Measurements from ENCODE around the gene ADAMTS3.

The ADAMTS3 gene

DNA sequence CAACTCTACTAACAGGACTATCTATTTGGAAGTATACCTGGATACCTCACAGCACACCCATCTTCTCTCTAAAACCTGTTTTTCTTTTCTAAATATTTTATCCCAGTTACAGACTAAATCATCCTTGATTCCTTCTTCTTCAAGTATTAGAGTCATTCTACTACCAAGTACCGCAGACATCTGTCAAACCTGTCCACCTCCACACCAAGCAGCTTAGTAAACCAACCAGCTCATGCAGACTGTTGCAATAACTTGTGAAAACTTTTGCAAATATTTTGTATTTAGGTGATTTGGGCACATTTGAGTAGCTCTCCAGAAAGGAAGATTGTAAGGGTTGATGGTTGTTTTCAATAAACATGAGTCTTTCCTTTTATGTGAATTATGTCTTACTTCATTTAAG, 238.6 kb downstream of the ADAMTS3 start:
- no peak for DNase-seq

DNA sequence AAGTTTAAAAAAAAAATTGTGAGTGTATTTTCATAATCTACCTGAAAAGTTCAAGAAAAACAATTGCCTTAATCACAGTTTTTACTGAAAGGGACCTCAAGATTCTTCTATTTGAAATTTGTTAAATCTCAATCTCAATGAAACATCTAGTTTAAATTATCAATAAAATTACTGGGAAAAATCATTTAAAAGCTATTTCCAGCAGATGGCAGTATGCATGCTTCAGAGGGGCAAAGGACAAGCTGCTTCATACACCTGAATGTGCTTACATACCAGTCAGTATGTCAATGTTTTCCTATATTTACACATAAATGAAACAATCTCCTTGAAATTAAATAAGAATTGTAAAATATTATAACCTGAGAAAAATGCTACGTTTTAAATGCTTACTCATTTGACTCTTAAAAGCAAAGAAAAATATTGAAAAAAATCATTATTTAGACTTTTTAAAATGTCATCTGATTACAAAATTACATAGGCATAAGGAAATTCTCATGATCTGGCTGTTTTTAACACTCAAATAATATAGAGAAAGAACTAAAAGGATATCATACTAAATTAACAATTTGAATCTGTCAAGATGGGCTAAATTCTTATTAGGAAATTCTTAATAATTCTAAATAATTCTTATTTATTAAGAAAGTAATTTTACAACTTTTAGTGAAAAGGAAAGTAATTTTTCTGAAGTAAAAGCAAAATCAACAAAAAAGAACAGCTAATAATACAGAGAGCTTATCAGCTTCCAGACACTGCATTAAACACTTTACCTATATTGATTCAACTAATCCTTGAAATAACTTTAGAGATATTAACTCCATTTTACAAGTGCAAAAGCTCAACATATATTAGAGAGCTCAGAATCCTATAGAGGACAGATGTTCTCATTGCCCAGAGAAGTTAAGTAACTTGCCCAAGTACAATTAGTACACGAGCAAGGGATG, 242.1 kb downstream of the ADAMTS3 start:
- no peak for DNase-seq

DNA sequence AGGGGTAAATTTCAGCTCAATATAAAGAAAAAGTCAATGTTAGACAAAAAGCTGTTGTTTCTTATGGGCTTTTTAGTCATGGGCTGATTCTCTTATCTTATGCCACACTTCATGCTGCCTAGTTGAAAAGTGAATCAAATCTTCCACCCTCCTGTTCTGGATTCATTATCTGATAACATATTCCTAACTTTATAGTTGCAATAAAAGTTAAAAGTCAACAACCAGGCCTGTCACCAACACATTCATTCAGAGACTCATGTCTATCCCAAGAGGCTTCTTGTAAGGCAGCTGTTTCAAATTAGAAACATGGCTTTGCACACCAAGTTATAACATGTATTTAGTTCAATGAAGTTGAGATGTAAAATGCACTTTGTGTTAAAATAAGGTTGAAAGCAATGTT, 243.8 kb downstream of the ADAMTS3 start:
- no peak for DNase-seq

DNA sequence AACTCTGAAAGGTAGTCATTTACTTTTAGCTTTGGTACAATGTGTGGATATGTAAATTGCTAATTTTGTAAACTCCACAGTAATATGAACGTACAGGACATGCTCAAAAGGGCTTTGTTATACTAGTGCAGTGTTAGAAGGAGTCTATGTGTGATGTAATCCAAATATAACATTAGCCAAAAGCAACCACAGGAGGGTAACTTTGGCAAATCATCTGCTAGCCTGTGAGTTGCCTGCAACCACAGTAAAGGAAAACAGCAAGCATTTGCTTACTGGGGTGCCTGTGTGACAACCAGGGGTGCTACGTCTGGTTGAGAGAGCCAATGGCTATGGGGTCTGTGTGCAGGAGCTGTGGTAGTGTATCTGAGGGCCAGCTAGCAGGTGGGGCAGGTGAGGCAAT, 245.8 kb downstream of the ADAMTS3 start:
- DNase-seq: no peak

DNA sequence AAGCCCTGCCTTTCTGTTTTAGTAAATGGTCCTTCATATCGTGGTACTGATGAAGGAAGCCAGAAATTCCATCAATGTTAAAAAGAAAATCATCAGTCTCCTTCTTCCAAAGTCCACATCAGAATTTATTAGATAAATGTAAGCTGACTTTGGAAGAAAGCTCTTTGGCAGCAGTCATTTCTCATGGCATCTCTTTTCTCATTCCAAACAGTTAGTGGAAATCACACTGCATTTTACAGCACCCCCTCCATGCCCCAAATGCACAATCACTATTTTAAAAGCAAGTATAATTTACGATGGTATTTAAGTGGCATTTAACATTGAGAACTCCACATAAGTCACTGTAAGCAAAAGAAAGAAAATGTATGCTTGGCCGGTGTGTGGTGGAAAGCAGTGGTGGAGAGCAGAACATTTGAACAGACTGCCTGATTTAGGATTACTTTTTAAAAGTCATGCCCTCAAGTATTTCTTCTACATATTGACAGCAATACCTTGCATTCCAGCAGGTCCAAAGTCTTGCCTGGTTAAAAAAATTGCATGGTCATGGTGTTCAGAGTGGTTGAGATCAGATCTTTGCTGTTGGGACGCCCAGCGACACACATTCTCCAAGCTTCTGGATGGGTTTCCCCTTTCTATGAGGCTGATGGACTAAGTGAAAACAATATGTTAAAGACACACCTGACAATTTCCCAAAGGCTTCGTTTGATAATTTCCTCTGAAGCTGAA, 248.6 kb downstream of the ADAMTS3 start:
- no peak for DNase-seq

DNA sequence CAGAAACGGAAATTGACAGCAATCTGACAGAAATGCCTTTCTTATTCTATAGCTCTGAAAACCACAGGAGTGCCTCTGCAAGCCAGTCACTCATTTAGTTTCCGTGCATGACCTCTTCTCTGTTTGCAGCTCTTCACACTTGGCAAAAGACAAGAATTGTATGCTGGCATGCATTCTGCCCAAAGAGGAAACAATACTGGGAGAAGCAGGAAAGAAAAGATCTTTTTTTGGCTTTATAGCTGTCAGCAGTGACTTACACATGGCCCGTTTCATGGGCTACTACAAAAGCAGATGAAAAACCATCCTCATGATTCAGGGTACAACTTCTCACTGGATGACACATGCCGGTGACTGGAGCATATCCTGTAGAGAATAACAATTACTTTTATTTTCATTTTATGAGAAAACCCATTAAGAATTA, 249.4 kb downstream of the ADAMTS3 start:
- DNase-seq: no peak

DNA sequence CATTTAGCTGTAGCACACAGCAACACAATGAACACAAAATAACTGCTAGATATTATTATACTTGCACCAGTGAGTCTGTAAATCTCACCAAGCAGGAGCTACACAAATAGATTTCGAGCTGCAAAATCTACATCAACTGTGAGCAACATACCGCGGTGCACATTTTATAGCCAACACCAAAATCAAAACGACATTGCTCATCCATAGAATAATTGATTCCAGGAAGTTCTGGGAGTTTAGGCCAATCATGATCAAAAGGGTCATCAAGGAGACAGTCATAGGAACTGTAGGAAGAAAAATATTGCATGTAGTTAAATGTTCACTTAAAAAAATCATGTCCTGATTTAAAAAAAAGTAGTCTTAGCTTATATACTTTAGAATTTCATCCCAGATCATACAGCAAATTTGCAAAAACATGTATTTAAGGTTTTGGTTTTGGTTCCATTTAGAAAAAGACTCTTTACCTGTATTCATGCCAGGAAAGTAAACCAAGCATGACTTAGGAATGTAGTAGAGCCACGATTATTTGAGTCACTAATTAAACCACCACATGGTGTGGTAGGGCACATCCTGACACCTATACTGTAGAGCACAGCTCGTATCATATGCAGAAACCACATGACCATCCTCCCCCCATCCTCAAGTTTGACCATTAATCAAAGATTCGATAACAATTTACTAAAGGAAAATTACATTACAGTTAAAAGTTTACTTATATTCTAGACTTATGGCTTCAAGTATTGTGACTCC, 250.4 kb downstream of the ADAMTS3 start:
- DNase-seq: no peak

DNA sequence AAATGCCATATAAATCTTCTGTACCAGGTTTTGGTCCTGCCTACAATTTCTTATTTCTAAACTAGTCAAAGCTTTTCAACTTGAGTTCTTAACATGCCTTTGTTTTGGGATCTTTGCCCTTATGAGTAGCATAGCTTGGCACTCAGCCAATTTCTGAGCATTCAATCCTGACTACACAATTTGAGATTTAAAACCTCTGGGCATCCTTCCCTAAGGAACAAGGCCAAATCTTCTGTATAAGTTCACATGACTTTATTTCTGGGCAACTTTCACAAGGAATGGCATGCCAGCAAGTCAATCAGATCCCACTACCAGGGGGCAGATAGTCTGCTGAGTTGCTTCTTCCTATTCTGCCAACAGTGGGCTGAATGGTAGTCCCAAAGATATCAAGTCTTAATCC, 254.2 kb downstream of the ADAMTS3 start:
- peak; percentile 5 for DNase-seq

DNA sequence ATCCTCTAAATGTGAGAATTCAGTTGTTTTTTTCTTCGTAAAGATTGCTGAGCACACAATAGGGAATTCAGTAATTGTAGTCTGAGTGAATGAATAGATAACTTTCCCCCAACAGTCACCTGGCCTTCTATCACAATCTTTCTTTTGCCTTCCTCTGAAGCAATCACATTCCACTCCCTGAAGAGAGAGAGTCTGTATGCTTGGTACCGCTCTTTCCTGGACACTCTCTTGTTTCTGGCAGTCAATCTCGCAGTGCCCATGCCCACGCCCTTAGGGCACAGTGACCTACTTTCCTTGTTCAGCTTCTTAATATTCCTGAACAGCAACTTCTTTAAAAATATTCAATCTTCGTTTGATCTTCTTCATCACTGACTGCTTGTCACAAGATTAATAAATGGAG, 255.9 kb downstream of the ADAMTS3 start:
- DNase-seq: peak; percentile 4

DNA sequence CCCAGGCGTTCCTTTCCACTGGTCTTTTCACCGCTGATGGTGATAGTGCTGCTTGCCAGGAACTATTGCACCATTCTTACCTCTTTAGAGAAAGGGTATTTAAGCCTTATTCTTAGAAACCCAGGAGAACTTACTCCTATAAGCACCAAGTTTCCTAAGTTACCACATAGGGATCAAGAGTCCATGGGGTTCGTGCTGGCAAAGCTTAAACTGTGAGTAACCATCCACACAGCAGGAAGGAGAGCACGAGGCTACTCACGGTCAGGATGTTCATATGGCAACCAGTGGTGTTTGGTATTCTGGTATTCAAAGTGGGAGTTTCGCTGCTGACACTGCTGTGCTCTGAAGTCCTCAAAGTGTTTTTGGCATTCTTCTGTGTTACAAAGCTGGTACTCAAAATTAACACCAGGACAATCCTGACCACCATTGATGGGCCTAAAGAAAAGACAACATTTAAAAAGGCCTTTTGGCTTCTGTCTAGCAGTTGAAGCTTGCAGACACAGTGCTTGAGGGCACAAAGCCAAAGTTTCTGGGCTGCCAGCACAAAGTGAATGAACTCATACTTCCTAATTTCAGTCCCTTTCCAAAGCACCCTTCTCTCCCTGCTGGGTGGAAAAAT, 256.9 kb downstream of the ADAMTS3 start:
- DNase-seq: peak; percentile 78

DNA sequence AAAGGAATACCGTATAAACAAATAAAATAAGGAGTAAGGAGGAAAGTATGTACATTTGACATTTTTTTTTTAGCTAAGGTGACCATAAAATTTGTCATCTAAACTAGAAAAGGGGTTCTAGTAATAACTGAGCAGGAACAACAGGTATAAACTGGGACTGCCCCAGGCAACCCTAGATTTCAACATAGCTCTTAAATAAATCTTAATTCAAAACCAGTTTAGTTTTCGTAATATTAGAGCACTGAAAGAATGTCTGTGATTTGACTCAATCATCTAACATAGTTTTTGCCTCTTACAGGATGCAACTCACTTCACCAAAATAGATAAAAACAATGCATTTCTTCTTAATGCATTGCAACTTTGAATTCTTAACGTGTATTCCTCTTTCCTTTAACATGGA, 257.7 kb downstream of the ADAMTS3 start:
- DNase-seq: no peak

DNA sequence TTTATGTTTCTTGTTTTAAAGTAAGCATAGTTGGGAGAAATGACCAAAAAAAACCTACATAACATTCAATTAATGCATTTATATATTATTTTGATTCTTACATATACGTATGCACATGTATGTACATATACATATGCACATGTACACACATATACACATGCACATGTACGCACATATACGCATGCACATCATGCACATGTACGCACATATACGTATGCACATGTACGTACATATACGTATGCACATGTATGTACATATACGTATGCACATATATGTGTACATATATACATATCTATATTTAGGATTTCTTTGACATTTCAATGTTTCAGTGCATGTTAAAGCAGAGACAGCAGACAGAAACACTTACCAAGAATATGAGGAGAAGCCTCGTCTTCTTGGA, 263.4 kb downstream of the ADAMTS3 start:
- no peak for DNase-seq

DNA sequence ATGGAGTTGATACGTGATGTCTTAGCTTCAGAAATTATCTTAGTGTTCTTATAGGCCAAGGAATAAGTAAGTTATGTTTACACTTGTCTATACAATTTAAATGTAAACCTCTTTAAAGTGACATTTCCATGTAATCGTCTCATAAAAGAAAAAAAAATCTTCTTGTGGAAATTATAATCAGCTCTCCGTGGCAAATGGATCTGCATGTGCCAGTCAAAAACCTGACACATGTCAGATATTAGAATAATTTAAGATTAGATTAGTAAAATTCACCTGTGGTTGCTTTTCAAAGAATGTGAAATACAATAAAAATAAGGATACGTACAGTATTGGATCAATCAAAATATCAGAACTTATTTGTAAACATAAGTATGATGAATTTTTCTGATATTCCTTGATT, 263.9 kb downstream of the ADAMTS3 start:
- DNase-seq: no peak

DNA sequence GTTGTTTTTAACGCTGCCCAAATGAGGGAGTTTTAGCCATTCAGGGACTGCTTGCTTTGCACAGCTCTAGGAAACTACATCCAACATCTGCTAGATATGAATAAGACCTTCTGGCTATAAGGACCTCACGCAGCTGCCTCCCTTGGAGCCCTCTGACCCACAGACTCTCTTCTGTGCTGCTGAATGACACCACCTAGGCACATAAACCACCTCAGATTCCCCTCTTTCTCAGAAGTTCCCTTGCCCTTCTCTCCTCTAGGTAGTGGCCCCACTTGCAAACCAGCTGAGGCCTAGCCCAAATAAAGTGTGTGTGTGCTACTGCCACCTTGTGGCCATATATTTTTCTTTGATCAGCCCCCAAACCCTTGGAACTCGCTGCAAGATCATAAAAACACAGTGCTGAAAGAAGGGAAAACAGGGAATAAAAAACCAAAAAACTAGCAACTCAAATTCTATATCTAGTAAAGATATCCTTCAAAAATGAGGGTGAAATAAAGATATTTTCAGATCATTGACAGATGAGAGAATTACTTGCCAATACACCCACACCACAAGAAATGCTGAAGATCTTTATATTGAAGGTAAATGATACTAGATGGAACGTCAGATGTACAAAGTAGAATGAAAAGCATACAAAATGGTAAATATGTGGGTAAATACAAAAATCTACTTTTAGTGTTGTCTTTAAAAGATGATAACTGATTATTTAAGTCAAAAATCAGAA, 265.9 kb downstream of the ADAMTS3 start:
- peak; percentile 45 for DNase-seq

DNA sequence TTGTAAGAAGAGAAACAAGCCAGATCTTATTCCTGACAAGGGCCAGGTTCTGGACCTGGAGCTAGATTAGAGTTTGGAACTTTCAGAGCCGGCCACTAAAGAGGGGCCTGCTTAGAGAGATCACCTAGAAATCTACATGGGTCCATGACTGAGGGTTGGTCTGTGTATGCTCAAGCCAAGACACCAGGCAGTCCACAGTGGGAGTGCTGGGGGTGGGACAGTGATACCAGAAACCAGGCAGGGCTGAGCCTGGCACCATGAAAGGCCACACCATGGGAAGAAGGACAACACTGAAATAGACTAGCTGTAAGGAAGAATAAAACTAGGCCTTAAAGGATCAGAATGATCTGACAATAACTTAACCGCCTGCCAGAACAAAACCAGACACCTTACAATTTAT, 267.3 kb downstream of the ADAMTS3 start:
- DNase-seq: no peak

DNA sequence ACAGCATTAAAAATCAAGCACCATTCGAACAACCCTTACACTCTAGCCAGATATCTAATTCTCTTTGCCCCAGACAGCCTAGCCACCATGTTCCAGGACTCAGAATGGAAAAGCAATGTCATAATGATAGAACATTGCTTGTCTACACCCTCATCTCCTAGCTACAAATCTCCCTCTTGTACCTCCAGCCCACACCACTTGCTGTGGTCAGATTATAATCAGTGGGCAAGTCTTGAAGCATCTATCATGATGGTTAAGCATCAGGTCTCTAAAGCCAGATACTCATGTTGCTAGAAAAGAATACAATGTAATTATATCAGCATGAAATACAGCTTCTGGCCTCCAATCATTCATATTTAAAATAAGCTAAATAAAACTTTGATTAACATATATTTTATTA, 268.9 kb downstream of the ADAMTS3 start:
- DNase-seq: no peak

DNA sequence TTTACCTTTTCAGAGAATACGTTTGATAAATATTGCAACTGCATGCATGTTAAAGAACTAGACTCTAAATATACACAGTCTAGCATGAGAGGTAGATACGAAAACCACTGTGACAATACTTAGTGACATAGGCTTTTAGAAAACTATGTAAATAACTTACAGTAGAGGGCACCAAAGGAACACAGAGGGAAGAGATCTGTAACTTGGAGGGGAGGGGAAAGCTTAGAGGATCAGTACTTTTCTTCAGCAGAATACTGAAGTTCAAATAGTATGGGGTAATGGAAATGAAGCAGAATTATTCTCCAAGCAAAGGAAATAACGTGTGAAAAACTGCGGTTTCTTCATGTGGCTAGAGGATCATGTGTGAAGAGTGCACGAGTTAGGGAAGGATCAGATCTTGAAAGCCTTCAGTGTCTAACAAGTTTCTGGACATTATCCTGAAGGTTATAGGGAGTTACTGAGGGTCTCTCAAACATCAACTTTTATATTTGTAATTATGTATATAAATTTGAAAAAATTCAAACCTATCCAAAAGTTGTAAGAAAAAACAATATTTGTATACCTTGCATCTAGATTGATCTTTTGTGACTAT, 273.0 kb downstream of the ADAMTS3 start:
- peak; percentile 44 for DNase-seq

DNA sequence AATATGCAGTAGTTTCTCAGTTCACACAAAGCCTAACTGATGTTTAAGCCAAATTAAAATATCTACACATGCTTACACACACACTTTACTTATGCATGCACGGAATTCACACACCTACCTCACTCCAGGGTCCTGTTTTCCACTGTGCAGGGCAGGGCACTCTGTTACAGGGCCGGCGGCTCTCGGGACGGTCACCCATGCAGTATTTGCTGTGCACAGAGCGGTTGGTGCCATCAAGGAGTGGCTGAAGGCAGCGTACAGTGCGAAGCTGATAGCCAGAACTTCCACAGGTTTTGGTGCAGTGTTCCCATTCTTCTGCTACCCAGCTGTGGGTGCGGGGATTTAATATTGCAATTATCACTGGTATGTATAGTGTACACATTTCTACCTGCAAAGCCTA, 278.3 kb downstream of the ADAMTS3 start:
- DNase-seq: no peak

DNA sequence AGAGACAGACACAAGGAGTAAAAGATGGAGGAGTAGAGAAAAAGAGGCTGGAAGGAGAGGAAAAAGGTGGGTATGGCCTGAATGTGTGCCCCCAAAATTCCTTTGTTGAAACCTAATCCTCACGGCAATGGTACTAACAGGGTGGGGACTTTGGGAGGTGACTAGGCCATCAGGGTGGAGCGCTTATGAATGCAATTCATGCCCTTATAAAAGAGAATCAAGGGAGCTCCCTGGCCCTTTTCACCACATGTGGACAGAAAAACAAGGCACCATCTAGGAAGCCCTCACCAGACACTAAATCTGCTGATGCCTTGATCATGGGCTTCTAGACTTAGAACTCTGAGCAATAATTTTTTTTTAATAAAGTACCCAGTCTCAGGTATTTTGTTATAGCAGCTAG, 282.1 kb downstream of the ADAMTS3 start:
- no peak for DNase-seq

DNA sequence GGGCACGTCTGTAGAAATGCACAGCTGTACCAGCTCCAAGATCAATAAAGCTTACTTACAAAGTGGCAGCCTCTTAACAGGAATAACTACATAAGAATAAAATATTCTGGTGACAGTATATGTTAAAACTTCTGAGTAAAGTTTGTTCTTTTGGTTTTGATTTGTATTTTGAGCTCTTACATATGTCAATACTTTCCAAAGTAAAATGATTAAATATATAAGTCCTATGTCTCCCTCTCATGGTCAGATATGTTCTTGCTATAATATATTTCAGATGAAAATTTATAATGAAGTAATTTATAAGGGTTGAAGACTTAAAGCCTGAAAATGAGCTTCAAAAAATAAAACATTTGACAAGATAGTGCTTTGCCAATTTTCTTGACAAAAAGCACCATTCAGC, 282.8 kb downstream of the ADAMTS3 start:
- no peak for DNase-seq

DNA sequence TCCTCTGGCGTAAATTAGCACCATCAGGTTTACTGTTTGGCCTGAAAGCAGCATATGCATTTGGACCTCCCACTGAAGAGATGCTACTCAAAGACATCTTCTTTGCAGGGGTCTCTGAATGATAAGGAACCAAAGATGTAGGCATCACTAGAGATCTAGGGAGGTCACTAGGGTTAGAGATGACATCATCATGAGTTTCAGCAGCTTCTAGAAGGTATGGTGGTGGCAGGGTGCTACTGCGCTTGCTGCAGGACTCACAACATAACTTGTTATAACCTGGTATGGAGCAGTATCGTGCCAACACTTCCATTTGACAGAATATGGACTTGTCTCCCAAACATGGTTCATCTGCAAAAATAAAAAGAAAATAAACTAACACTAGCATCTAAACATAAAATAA, 285.7 kb downstream of the ADAMTS3 start:
- no peak for DNase-seq

DNA sequence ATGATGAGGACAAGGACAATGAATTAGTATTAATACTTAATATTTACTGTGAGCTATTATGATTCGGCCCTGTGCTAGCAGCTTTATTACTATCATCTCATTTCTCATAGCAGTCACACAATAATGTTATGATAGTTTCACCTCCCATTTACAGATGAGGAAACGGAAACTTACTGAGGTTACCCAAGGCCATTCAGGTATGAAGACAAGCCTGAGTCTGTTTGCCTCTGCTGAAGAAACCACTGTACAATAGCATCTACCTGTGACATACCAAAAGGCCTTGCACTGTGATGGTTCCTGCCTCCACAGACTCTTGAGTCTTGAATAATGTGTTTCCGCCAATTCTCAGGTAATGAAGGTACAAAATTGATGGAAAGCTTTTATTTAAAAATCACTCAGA, 288.8 kb downstream of the ADAMTS3 start:
- DNase-seq: no peak
